ENCODE data around the gene STUB1. TPM values are rescaled to one million over a fixed set of nuclear protein-coding genes. Genes with fewer than 3 reads are reported as not detected.

The STUB1 gene
- total and polyA plus RNA-seq, 2 of the 8 experiments (the other 6 are each of a cell fraction or from before 2014, with no cell fraction given), result 89.9 to 103 TPM

GRCh38 chr16:668519-669171 lies 11.6 kb upstream of the STUB1 start:
- peaks cover 0 to 8% (median 5%) of the 10 kb centered on the region in 4 experiments; a peak in 5 of 7 replicates for H3K4me1 ChIP-seq (replicated peaks in 1 of 4; ENCODE audit: control insufficient read depth in 3 of 4, insufficient read depth in 4 of 4, low read length in 3 of 4)
- no peak overlapping the region for H2BK5ac ChIP-seq (ENCODE audit: low read depth, low read length)
- peak overlapping the region; percentile 71 for H4K8ac ChIP-seq (ENCODE audit: extremely low read depth, insufficient read depth, low read length)
- H3K4ac ChIP-seq (replicated peaks; ENCODE audit: insufficient read length, low read depth, low read length), result peak overlapping the region; percentile 85
- H4K91ac ChIP-seq (replicated peaks; ENCODE audit: insufficient read length, low read length), result no peak overlapping the region
- no peak overlapping the region for H3K14ac ChIP-seq (ENCODE audit: insufficient read length)
- no peak overlapping the region for H2AFZ ChIP-seq (ENCODE audit: low read length)
- DNase-seq (ENCODE audit: low read depth in 1 of 2, low spot score in 2 of 2) (no peak), FAIRE-seq (no peak)
- peaks cover 0 to 13% of the 10 kb centered on the region in 2 experiments; a peak in 1 of 4 replicates for H3K79me2 ChIP-seq (ENCODE audit: control insufficient read depth in 1 of 2, insufficient read depth in 2 of 2, low read length in 2 of 2)
- CTCF ChIA-PET (ENCODE audit: partially characterized antibody), result interaction anchor here (1.4 to 12.0 kb wide), 4 partner anchors 9 to 233 kb away, joined by 3 to 104 read pairs (median 40); partner anchors contain the start of genes WDR24 and WDR90
- TF ChIP-seq GTF2F1 (IDR thresholded peaks at IDR 0.05; ENCODE audit: borderline replicate concordance, low read depth, low read length) (no peak), SP4 (IDR thresholded peaks at IDR 0.05; ENCODE audit: low read length) (no peak), SIRT6 (IDR thresholded peaks at IDR 0.05; ENCODE audit: low read length) (no peak), CHD2 (IDR thresholded peaks at IDR 0.05; ENCODE audit: low read length) (no peak), PHF8 (conservative IDR thresholded peaks at IDR 0.05; ENCODE audit: low read depth, low read length) (no peak), SAP30 (IDR thresholded peaks at IDR 0.05; ENCODE audit: insufficient read depth, insufficient replicate concordance, low read length) (no peak), HDAC6 (IDR thresholded peaks at IDR 0.05; ENCODE audit: low read depth, low read length) (no peak), ATF3 (IDR thresholded peaks at IDR 0.05; ENCODE audit: insufficient read depth, low read depth, low read length) (no peak), SIN3A (conservative IDR thresholded peaks at IDR 0.05 in 1 of 2, IDR thresholded peaks at IDR 0.05 in 1 of 2; ENCODE audit: low read depth in 1 of 2, low read length in 2 of 2) (no peak)
- H3K9ac ChIP-seq (replicated peaks in 1 of 4; ENCODE audit: extremely low read depth in 1 of 4, low read depth in 3 of 4, low read length in 3 of 4), result peak overlapping the region; percentile 38 to 75 (median 57)
- no peaks in the 10 kb centered on the region for H3K9me3 ChIP-seq (ENCODE audit: insufficient read depth in 2 of 2, low read depth in 1 of 2, low read length in 1 of 2)
- no peaks in the 10 kb centered on the region for H3K27me3 ChIP-seq (replicated peaks in 1 of 4; ENCODE audit: control insufficient read depth in 3 of 4, extremely low read depth in 1 of 4, insufficient read depth in 3 of 4, low read length in 3 of 4)
- 32% methylated on average over 33 of the region's 50 CpGs; no CpG with 5 or more reads in 1 of the 2 experiments for WGBS, 2 experiments (ENCODE audit: extremely low coverage in 1 of 2, insufficient coverage in 1 of 2, insufficient read length in 1 of 2, insufficient replicate concordance in 2 of 2, low coverage in 1 of 2, low lambda C conversion rate in 2 of 2, missing lambda C conversion rate in 1 of 2)
- peak overlapping the region; percentile 71 to 89 (median 76) for H3K4me3 ChIP-seq (ENCODE audit: extremely low read depth in 1 of 4, insufficient read depth in 2 of 4, low read depth in 3 of 4, low read length in 4 of 4)
- peaks cover 13% of the 10 kb centered on the region for H3K79me1 ChIP-seq (ENCODE audit: low read depth, low read length)
- H3K4me2 ChIP-seq (ENCODE audit: insufficient read depth in 1 of 2, low read depth in 2 of 2, low read length in 2 of 2), result peak overlapping the region; percentile 46 to 83
- peak overlapping the region; percentile 23; the same call in 1 of the 2 replicates for H3K27ac ChIP-seq (ENCODE audit: low read depth, low read length)
- no peak overlapping the region for H2BK20ac ChIP-seq (ENCODE audit: low read length)
- H3K18ac ChIP-seq (ENCODE audit: extremely low read depth, low read length), result no peak overlapping the region
- H3K23me2 ChIP-seq (ENCODE audit: low read depth, low read length), result peaks cover 5% of the 10 kb centered on the region; the same call in 1 of the 2 replicates
- POLR2A ChIA-PET (ENCODE audit: partially characterized antibody), result interaction anchor here (1.3 to 17.4 kb wide), 5 partner anchors 10 to 143 kb away, joined by 4 to 214 read pairs (median 5); partner anchors contain the start of genes JMJD8, RHBDL1, STUB1 and WDR90
- H3K23ac ChIP-seq (ENCODE audit: insufficient read length), result no peak overlapping the region
- peaks cover 13 to 44% (median 33%) of the 10 kb centered on the region in 4 experiments for H3K36me3 ChIP-seq (ENCODE audit: control insufficient read depth in 2 of 4, insufficient read depth in 4 of 4, low read length in 3 of 4)
- H4K20me1 ChIP-seq (replicated peaks in 1 of 2; ENCODE audit: control insufficient read depth in 1 of 2, insufficient read depth in 2 of 2, low read length in 2 of 2), result peaks cover 5 to 26% of the 10 kb centered on the region in 2 experiments
- H2BK12ac ChIP-seq (ENCODE audit: low read depth, low read length), result no peak overlapping the region
- H4K5ac ChIP-seq (ENCODE audit: insufficient read length, low read depth, low read length), result no peak overlapping the region
- no peak overlapping the region for H2BK120ac ChIP-seq (replicated peaks; ENCODE audit: low read depth, low read length)
- H2BK15ac ChIP-seq (ENCODE audit: low read length), result 0 out of 2 replicates have a peak overlapping the region, but pooled peaks have one; percentile 29
- H3K56ac ChIP-seq (replicated peaks; ENCODE audit: insufficient read length, low read depth, low read length), result peak overlapping the region; percentile 39
- H2AK5ac ChIP-seq (ENCODE audit: low read depth, low read length), result no peak overlapping the region; the same call in 1 of the 2 replicates
